Measurements from ENCODE around the gene CCT6B. TPM values are rescaled to one million over a fixed set of nuclear protein-coding genes. Genes with fewer than 3 reads are reported as not detected.
A peak's percentile ranks its signal among the peaks of the same experiment; 100 is the strongest.

Gene CCT6B
- total and polyA plus RNA-seq, 2 of the 13 experiments (the other 11 are each of a cell fraction or from before 2014, with no cell fraction given), result 0.41 to 1.4 TPM

DNA sequence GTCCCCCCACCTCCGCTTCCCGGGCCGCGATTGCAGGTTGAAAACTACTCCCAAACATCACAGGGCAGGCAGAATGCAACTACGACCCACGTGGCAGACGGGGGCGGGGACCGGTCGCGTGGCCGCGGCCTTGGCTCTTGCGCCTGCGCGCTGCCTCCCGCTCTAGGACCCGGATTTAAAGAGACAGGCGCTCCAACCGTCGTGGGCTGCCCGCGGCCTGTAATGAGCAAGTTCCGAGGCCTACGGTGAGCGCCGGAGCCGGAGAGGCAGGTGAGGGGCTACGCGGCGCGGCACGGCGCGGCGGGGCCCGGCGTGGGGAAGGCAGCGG is 19.1 kb upstream of the CCT6B start, which contains the start of gene LIG3 (continued):
- TF ChIP-seq HNF1A (IDR thresholded peaks at IDR 0.05; ENCODE audit: low read depth) (no peak), HNF1A (CRISPR knock-in tag; IDR thresholded peaks at IDR 0.05; ENCODE audit: borderline replicate concordance) (no peak), MXI1 (IDR thresholded peaks at IDR 0.05; ENCODE audit: borderline replicate concordance, low read depth, low read length) (peak; percentile 99), DNMT3B (CRISPR knock-in tag; conservative IDR thresholded peaks at IDR 0.05) (peak; percentile 63; the same call in 1 of the 2 replicates), ZNF75D (CRISPR knock-in tag; IDR thresholded peaks at IDR 0.05; ENCODE audit: borderline replicate concordance) (no peak), RERE (CRISPR knock-in tag; IDR thresholded peaks at IDR 0.05; ENCODE audit: low read depth) (no peak), NFKB2 (CRISPR knock-in tag; IDR thresholded peaks at IDR 0.05; ENCODE audit: borderline replicate concordance) (peak; percentile 36; the same call in 1 of the 2 replicates), KDM4B (CRISPR knock-in tag; IDR thresholded peaks at IDR 0.05) (peak; percentile 82; the same call in 1 of the 2 replicates), ZNF563 (CRISPR knock-in tag; IDR thresholded peaks at IDR 0.05) (no peak), ZBTB7A (CRISPR knock-in tag; IDR thresholded peaks at IDR 0.05) (no peak), CTCF (CRISPR knock-in tag; IDR thresholded peaks at IDR 0.05) (no peak), SP1 (IDR thresholded peaks at IDR 0.05) (no peak), SP1 (CRISPR knock-in tag; IDR thresholded peaks at IDR 0.05) (peak; percentile 75)
- TF ChIP-seq, protein P1, sequence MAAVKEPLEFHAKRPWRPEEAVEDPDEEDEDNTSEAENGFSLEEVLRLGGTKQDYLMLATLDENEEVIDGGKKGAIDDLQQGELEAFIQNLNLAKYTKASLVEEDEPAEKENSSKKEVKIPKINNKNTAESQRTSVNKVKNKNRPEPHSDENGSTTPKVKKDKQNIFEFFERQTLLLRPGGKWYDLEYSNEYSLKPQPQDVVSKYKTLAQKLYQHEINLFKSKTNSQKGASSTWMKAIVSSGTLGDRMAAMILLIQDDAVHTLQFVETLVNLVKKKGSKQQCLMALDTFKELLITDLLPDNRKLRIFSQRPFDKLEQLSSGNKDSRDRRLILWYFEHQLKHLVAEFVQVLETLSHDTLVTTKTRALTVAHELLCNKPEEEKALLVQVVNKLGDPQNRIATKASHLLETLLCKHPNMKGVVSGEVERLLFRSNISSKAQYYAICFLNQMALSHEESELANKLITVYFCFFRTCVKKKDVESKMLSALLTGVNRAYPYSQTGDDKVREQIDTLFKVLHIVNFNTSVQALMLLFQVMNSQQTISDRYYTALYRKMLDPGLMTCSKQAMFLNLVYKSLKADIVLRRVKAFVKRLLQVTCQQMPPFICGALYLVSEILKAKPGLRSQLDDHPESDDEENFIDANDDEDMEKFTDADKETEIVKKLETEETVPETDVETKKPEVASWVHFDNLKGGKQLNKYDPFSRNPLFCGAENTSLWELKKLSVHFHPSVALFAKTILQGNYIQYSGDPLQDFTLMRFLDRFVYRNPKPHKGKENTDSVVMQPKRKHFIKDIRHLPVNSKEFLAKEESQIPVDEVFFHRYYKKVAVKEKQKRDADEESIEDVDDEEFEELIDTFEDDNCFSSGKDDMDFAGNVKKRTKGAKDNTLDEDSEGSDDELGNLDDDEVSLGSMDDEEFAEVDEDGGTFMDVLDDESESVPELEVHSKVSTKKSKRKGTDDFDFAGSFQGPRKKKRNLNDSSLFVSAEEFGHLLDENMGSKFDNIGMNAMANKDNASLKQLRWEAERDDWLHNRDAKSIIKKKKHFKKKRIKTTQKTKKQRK (IDR thresholded peaks at IDR 0.05; ENCODE audit: low read length), result no peak
- TF ChIP-seq, protein P2, sequence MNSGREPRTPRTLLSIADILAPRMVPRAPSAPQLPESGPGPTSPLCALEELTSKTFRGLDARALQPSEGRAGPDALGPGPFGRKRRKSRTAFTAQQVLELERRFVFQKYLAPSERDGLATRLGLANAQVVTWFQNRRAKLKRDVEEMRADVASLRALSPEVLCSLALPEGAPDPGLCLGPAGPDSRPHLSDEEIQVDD (CRISPR knock-in tag; IDR thresholded peaks at IDR 0.05; ENCODE audit: borderline replicate concordance), result peak; percentile 52; the same call in 1 of the 2 replicates
